MCF 10A (cell line): ENCODE measurements around the gene DCLK2. TPM values are rescaled to one million over a fixed set of nuclear protein-coding genes. Genes with fewer than 3 reads are reported as not detected.
A peak's percentile ranks its signal among the peaks of the same experiment; 100 is the strongest.

Source experiments
- BruUV-seq: library from RNA; stranded (reverse); fragments of 400-500 nt; replicated peaks from 2 replicates; lab custom pipeline; 2021; lab: Mats Ljungman, UMichigan
- CTCF ChIA-PET: fragments of 300-600 bp; sonication (Branson Sonifier 250); formaldehyde crosslinking; extraction: SDS; loops from one replicate; lab custom pipeline; 2021; ENCODE audit warnings: antibody characterized with exemption, inconsistent platforms; lab: Yijun Ruan, JAX
- POLR2A ChIA-PET: fragments of 300-600, 350-650 bp; sonication (Branson Sonifier 250); formaldehyde crosslinking; extraction: SDS; loops from one replicate; lab custom pipeline; 2020; ENCODE audit warnings: antibody characterized with exemption, inconsistent platforms; lab: Yijun Ruan, JAX
- DNase-seq: peaks from one replicate; pipeline ENCODE4 v3.0.0-alpha.2; 2018; ENCODE audit not compliant: unreplicated experiment
- H3K27ac Mint-ChIP-seq: one replicate; pipeline ENCODE4 v1.8.0; 2022; ENCODE audit warnings: mild to moderate bottlenecking, low read depth, mixed read lengths; ENCODE audit not compliant: unreplicated experiment
- H3K27me3 Mint-ChIP-seq: one replicate; pipeline ENCODE4 v1.8.0; 2022; ENCODE audit warnings: mixed read lengths; ENCODE audit not compliant: insufficient read depth, unreplicated experiment
- H3K36me3 Mint-ChIP-seq: one replicate; pipeline ENCODE4 v1.8.0; 2022; ENCODE audit warnings: mild to moderate bottlenecking, moderate library complexity, mixed read lengths; ENCODE audit not compliant: insufficient read depth, unreplicated experiment
- H3K4me1 Mint-ChIP-seq: one replicate; pipeline ENCODE4 v1.8.0; 2022; ENCODE audit warnings: mixed read lengths; ENCODE audit not compliant: insufficient read depth, unreplicated experiment
- H3K4me3 Mint-ChIP-seq: one replicate; pipeline ENCODE4 v1.8.0; 2022; ENCODE audit warnings: mild to moderate bottlenecking, moderate library complexity, mixed read lengths; ENCODE audit not compliant: unreplicated experiment
- H3K9me3 Mint-ChIP-seq: one replicate; pipeline ENCODE4 v1.8.0; 2022; ENCODE audit warnings: mixed read lengths; ENCODE audit not compliant: unreplicated experiment
- CTCF ChIP-seq: fragments of 200-600 bp; IDR thresholded peaks from one replicate; pipeline ENCODE4 v1.8.0; 2022; ENCODE audit warnings: antibody characterized with exemption, mild to moderate bottlenecking; ENCODE audit not compliant: unreplicated experiment
- intact Hi-C: fragments of 100-400 bp; cut with micrococcal nuclease; formaldehyde crosslinking; loops from 2 replicates; pipeline ENCODE4 v1.14.1; 2022
- total RNA-seq: library from RNA; stranded (reverse); gene quantifications from 2 replicates; pipeline ENCODE4 v1.2.3, GENCODE V29; 2022

DCLK2 gene
- total RNA-seq, 1 experiment from 2014 or later, result 1.2 TPM

- DNase-seq, result no peak
- H3K36me3 Mint-ChIP-seq, result peaks cover 7% of the 10 kb centered on the region
- intact Hi-C loops, result no loop called here
- no peaks in the 10 kb centered on the region for H3K9me3 Mint-ChIP-seq
- ChIA-PET CTCF (interaction anchor here (0.6 to 4.8 kb wide), 2 partner anchors 12 to 159 kb away, joined by 3 to 28 read pairs; no protein-coding TSS in a partner anchor), POLR2A (interaction anchor here (1.0 kb wide), 1 partner anchor 45 kb away, joined by 4 read pairs; no protein-coding TSS in a partner anchor)
- no peak overlapping the region for H3K4me3 Mint-ChIP-seq
- H3K27me3 Mint-ChIP-seq, result no peaks in the 10 kb centered on the region
- H3K4me1 Mint-ChIP-seq, result peaks cover 19% of the 10 kb centered on the region
- BruUV-seq, result no TSS peak
- TF ChIP-seq CTCF, result no peak
- no peak overlapping the region for H3K27ac Mint-ChIP-seq
Measured at GRCh38 chr4:150256225-150256620, 178.0 kb downstream of the DCLK2 start.

GRCh38 chr4:150256841-150257730, 178.8 kb downstream of the DCLK2 start:
- TF ChIP-seq CTCF, result no peak
- peaks cover 7% of the 10 kb centered on the region for H3K36me3 Mint-ChIP-seq
- no peak overlapping the region for H3K4me3 Mint-ChIP-seq
- no peak overlapping the region for H3K27ac Mint-ChIP-seq
- no peaks in the 10 kb centered on the region for H3K27me3 Mint-ChIP-seq
- no peaks in the 10 kb centered on the region for H3K9me3 Mint-ChIP-seq
- no TSS peak for BruUV-seq
- peak; percentile 36 for DNase-seq
- H3K4me1 Mint-ChIP-seq, result peaks cover 19% of the 10 kb centered on the region
- ChIA-PET CTCF (interaction anchor here (0.6 to 4.8 kb wide), 6 partner anchors 10 to 612 kb away, joined by 3 to 28 read pairs (median 3); no protein-coding TSS in a partner anchor), POLR2A (interaction anchor here (1.0 to 1.6 kb wide), 2 partner anchors 27 to 45 kb away, joined by 3 to 4 read pairs; no protein-coding TSS in a partner anchor)
- intact Hi-C loops, result no loop called here

DNA sequence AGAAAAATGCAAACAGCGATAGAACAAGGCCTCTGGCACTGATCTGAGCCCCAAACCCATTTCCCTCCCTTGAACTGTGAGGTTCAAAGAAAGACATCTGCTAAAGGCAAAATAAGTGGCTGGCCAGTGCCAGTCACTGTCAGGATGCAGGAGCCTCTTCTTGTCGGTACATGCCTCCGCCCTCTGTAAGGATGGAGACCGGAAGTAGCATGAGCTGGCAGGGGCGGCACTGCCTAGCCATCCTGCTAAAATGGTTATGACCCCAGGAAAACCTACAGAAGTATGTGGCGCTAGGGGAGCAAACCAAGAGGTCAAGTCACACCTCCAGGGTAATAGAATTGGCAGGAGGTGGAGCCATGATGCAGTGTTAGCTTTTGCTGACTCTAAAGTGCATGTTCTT, 180.3 kb downstream of the DCLK2 start:
- intact Hi-C loops, result no loop called here
- peaks cover 19% of the 10 kb centered on the region for H3K4me1 Mint-ChIP-seq
- H3K27me3 Mint-ChIP-seq, result no peaks in the 10 kb centered on the region
- H3K36me3 Mint-ChIP-seq, result peaks cover 7% of the 10 kb centered on the region
- ChIA-PET CTCF (interaction anchor here (0.6 to 4.8 kb wide), 4 partner anchors 15 to 830 kb away, joined by 3 to 28 read pairs (median 4); no protein-coding TSS in a partner anchor), POLR2A (interaction anchor here (1.6 kb wide), 1 partner anchor 25 kb away, joined by 3 read pairs; no protein-coding TSS in a partner anchor)
- H3K9me3 Mint-ChIP-seq, result no peaks in the 10 kb centered on the region
- H3K4me3 Mint-ChIP-seq, result no peak overlapping the region
- DNase-seq, result peak; percentile 49
- BruUV-seq, result no TSS peak
- TF ChIP-seq CTCF, result no peak
- no peak overlapping the region for H3K27ac Mint-ChIP-seq
